NCI-H2196 (cell line): ENCODE results near the gene NOS1AP.
A peak's percentile ranks its signal among the peaks of the same experiment; 100 is the strongest.

ENCODE experiments used
- DNase-seq: peaks from one replicate; lab custom pipeline; 2025; ENCODE audit not compliant: unreplicated experiment; lab: John Stamatoyannopoulos, UW

The NOS1AP gene

DNA sequence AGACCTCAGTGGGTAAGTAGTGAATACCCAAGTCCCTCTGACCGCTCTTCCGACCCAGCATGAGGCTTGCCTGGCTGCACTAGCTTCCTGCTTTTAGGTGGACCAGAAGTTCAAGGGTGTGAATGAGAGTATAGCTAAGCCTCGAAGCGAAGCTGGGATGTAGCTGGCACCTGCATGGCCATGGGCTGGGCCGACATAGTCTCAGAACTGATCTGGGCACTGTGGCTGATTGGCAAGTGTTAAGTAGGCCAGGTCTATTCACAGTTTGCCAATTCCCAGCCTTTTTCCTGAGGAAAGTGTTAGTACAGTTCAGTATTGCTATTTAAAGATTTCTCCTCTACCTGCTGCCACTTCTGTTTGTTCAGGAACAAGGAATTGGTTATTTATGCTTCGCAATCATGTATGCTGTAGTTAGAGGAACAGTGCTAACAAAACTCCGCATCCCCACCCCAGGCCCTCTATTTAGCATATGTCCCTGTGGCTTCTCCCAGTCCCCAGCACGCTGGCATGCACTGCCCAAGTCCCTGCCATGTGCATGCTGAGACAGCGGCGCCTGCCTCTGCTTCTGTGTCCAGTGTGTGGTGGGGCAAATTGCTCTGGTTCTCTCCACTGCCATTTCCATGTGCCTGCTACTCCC lies 290.9 kb downstream of the NOS1AP start:
- no peak for DNase-seq

DNA sequence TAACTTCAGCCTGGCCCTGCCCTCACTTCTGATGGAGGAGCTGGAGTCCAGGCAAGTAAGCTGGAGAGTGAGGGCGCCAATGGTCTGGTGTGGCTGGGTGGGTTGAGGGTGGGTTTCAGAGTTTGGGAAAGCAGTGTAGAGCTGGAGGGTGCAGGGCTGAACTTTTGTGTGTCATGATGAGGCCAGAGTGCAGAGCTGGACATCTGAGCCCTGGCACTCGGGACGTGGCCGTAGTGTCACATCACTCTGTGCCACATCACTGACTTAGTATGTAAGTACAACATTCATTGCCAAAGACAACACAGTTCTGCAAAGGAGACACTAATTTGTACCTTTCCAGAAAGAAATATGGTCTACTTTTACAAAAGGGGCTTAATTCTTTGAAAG lies 291.4 kb downstream of the NOS1AP start:
- no peak for DNase-seq

GRCh38 chr1:162361349-162361748 lies 291.9 kb downstream of the NOS1AP start:
- no peak for DNase-seq

- DNase-seq, result no peak
These were observed 294.3 kb downstream of the NOS1AP start for GRCh38 chr1:162363823-162364222.

DNA sequence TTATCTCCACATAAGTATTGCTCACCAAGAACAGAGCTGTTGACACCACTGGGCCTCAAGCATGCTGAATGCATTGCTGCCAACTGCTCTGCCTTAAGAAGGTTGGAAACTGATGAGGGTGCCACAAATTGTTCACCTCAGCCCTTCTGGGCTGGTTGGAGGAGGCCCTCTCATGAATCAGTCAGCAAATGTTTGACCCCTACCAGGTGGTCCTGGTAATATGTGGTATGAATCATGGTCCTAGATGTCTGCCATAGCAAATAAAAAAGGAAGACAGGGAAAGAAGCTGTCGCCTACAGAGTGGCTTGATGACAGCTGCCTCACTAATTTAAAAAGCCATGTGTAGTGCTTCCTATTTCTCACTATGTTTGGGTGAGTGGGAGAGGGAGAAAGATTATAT lies 295.0 kb downstream of the NOS1AP start:
- DNase-seq, result no peak

DNA sequence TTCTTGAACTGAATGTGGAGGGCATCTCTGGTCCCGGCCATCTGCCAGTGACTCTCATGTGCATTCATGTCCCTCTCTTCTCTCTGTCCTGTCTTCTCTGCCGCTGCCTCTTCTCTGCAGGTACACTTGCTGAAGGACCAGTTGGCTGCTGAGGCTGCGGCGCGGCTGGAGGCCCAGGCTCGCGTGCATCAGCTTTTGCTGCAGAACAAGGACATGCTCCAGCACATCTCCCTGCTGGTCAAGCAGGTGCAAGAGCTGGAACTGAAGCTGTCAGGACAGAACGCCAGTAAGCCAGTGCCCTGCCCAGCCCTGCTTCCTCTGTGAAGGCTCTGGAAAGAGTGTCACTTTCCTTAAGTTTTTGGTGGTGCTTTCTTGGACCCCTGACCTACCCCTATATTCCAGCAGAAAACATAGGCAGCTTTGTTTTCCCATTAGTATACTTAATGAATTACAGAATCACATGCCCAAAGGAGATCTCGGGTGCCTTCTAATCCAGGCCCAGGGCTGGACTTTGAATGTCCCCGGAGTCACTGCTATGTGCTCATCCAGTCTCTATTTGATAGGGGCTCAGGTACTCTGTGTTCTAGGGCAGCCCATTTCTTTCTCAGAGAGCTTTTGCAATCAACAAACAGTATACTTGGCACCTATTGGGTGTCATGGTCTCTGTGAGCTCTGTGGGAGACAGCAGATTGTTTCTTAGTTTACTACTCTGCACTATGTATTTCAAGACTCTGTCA lies 296.0 kb downstream of the NOS1AP start:
- DNase-seq, result no peak

DNA sequence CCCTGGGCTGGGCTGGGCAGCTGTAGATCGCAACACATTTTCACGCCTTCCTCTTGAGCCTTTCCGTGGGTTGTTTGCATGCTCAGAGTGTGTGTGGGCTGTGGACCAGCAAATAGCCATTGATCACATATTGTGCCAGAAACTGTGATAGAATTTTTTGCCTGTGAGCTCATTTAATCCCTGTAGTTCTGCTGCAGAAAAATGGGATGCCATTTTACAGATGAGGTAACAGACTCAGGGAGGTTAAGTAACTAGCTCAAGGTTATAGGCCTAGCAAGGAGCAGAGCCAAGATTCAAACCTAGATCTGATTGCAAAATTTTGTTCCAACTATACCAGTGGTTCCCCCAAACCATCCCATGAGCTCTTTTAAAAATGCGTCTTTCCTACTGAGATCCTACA lies 296.7 kb downstream of the NOS1AP start:
- DNase-seq, result no peak

GRCh38 chr1:162366671-162367070 lies 297.2 kb downstream of the NOS1AP start:
- no peak for DNase-seq

DNA sequence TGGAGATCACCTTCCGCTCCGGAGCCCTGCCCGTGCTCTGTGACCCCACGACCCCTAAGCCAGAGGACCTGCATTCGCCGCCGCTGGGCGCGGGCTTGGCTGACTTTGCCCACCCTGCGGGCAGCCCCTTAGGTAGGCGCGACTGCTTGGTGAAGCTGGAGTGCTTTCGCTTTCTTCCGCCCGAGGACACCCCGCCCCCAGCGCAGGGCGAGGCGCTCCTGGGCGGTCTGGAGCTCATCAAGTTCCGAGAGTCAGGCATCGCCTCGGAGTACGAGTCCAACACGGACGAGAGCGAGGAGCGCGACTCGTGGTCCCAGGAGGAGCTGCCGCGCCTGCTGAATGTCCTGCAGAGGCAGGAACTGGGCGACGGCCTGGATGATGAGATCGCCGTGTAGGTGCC lies 297.6 kb downstream of the NOS1AP start:
- no peak for DNase-seq

DNA sequence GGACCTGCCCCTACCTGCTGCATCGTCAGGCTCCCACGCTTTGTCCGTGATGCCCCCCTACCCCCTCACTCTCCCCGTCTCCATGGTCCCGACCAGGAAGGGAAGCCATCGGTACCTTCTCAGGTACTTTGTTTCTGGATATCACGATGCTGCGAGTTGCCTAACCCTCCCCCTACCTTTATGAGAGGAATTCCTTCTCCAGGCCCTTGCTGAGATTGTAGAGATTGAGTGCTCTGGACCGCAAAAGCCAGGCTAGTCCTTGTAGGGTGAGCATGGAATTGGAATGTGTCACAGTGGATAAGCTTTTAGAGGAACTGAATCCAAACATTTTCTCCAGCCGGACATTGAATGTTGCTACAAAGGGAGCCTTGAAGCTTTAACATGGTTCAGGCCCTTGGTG lies 298.3 kb downstream of the NOS1AP start:
- DNase-seq, result no peak

- DNase-seq, result no peak
These were observed 299.0 kb downstream of the NOS1AP start for GRCh38 chr1:162368451-162368850.

DNA sequence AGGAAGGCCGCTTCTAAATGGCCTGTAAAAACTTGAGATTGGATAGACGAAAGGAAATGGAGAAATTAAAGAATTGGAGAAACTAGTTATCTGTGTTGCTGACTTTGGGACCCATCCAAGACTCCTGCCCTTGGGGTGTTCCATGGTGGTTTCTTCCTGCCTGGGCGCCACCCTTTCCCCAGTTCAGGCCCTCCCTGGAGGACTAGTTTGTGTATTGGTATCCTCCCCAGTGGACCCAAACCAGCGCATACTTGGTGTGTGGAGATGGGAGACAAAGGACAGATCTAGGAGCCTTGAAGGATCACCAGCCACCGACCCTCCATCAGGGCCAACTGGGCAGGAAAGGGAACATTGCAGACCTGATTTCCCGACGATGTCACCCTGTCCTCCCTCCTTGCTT lies 300.1 kb downstream of the NOS1AP start:
- no peak for DNase-seq

DNA sequence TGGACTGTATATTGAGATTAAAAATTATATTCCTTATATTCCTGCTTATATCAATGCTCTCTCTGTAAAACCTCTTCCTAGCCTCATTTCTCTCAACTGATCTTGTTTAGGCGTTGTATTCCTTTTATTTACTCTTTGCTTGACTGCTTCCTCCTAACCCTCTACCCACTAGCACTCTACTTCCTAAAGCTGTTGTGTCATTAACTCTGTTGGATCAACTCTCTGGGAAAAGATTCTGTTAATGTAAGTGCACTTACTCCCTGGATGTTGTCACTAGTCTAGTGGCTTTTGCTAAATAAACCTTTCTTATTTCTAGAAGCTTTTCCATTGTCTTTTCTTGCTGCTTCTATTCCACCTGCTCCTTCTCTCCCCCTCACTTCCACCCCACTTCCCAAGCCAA lies 300.7 kb downstream of the NOS1AP start:
- no peak for DNase-seq

DNA sequence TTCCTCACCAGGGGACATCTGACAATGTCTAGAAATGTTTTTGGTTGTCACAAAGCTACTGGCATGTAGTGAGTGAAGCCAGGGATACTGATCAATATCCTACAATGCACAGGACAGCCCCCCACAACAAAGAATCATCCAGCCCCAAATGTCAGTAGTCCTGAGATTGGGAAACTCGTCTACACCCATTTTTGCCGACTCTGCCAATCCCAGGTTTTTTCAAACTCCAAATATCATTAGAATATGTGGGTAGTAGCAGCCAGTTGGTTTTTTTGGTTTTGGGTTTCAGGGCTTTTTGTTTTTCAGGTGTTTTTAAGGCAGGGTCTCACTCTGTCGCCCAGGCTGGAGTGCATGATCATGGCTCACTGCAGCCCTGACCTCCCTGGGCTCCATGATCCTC lies 301.2 kb downstream of the NOS1AP start:
- DNase-seq, result no peak

- DNase-seq, result no peak
These were observed 302.1 kb downstream of the NOS1AP start for GRCh38 chr1:162371611-162372010.

DNA sequence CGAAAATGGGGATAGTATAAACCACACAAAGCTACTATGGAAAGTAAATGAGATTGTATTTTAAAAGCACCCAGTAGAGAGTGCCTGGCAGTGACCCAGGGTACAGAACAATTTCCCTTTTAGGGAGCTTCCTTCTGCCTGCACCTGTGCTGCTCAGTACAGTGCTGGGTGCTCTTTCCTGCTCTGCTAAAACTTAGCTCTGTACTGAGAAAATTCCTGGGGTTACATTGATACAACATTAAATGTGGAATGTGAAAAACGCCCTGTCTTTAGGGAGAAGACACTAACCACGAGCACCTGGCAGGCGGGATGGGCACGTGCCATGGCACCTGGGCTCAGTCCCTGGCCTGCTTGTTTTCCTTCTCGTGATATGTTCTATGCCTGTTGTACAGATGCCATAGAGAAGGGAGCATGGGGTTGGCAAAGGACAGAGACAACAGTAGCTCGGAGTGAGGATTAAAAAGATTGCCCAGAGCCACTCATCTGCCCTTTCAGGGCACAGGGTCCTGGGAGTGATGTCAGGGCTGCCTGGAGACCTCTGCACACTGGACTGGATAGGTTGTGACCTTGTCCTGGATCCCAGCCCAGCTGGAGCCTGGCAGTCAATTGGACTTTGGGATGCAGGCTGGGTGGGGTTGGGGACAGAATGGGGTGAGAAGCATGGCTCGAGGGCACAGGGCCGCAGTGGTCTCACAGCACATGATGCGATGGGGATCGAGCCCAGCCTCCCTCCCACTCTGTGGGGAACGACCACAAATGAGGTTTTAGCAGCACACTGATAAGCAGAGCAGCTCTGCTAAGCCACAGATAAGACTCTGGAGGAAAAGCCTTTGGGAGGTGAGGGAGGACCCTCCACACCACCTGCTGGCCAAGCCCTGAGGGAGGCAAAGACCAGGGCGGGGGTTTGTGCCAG lies 302.9 kb downstream of the NOS1AP start:
- DNase-seq, result no peak

GRCh38 chr1:162373072-162373427 lies 303.6 kb downstream of the NOS1AP start:
- DNase-seq, result no peak

GRCh38 chr1:162373541-162374260 lies 304.2 kb downstream of the NOS1AP start:
- peak; percentile 67 for DNase-seq

DNA sequence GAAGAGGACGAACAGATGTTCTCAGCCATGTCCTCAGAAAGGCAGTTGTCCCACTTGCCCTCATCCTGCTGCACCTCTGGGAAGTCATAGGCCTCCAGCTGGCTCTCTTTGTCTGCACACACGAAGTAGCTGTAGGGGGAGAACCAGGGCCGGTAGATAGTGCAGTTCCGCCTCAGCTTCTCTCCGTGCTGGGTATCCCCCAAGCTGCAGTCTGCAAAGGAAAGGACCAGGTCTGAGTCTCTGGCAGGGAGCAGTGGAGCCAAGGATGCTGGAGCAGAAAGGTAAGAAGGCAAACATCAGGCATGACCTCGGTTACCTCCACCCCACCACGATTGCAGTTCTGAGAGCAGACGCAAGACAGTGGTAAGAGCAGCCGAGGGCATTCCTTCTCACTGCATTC lies 304.9 kb downstream of the NOS1AP start:
- no peak for DNase-seq

GRCh38 chr1:162375463-162375862 lies 306.0 kb downstream of the NOS1AP start:
- DNase-seq, result no peak

GRCh38 chr1:162376691-162377090 lies 307.2 kb downstream of the NOS1AP start, which contains the start of gene SPATA46:
Gene SPATA46, minus strand, starts transcription at chr1:162376854. Its CDS starts 64 bp downstream, at chr1:162376790.
- no peak for DNase-seq
